Measurements from ENCODE around the gene ARL16.

Gene ARL16

GRCh38 chr17:81666342-81667191 is 17.0 kb downstream of the ARL16 start, which contains the start of the genes CCDC137 and OXLD1:
CCDC137 (plus strand) TSS chr17:81666737; CDS start chr17:81666767, 30 bp downstream.
OXLD1 (minus strand) TSS chr17:81666605; CDS start chr17:81666577, 28 bp downstream.
- peak; percentile 94 for DNase-seq (ENCODE audit: low spot score)

GRCh38 chr17:81666092-81666341 is 17.6 kb downstream of the ARL16 start:
- DNase-seq (ENCODE audit: low spot score), result peak; percentile 15

DNA sequence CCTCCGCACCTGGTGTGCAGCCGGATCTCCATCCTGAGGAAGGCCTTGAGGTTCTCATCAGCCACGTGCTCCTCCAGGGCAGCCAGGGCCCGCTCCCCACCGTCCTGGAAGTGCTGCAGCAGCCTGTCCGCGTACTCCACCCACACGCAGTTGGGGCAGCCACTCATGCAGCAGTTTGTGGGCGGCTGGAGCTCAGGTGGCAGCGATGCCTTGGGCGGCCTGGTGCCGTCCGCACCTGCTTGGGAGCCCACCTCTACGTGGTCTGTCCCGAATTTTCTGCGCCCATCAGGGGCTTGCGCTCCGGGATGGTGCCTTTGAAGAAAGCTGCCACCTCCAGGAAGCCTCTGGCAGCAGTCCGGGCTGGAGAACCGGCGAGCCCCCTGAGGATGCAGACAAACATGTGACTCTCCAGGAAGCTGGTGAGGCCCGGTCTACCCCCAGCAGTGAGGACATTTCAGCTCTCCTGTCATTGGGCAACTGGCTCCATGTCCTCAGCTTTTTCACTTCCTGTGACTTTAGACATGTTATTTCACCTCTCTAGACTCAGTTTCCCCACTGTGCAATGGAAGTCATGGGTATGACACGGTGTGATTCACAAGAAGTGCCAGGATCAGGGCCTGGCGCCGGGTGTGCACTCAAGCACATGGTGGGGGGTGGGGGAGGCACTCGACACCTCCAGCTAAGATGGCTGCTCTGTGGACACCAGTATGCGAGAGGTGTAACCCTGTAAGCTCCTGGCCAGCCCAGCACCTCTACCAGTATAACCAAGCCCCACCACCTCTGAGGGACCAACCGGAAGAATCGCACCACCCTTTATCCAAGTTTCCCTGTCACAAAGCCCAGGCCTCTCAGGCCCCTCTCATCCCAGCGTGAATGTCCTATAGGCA is 18.1 kb downstream of the ARL16 start:
- DNase-seq (ENCODE audit: low spot score), result peak; percentile 30

- DNase-seq (ENCODE audit: low spot score), result no peak
Measured at GRCh38 chr17:81664051-81664470, 19.5 kb downstream of the ARL16 start.

DNA sequence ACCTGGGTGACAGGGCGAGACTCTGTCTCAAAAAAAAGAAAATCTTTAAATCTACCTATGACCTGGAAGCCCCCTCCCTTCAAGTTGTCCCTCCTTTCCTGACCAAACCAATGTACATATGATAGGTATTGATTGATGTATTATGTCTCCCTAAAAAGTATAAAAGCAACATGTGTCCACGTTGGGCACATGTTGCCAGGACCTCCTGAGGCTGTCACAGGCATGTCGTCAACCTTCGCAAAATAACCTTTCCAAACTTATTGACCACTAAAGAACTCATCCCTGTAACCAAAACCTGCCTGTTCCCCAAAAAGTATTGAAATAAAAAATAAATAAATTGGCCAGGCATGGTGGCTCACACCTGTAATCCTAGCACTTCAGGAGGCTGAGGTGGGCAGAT is 21.6 kb downstream of the ARL16 start:
- DNase-seq (ENCODE audit: low spot score), result no peak

- no peak for DNase-seq (ENCODE audit: low spot score)
Measured at GRCh38 chr17:81660441-81660840, 23.2 kb downstream of the ARL16 start.

- DNase-seq (ENCODE audit: low spot score), result no peak
Measured at GRCh38 chr17:81659038-81659437, 24.6 kb downstream of the ARL16 start.

- no peak for DNase-seq (ENCODE audit: low spot score)
Measured at GRCh38 chr17:81656835-81657234, 26.8 kb downstream of the ARL16 start.

GRCh38 chr17:81656118-81656743 is 27.4 kb downstream of the ARL16 start, which contains the start of gene PDE6G:
PDE6G (minus strand) TSS chr17:81656542; CDS start chr17:81653305, 3,237 bp downstream.
- DNase-seq (ENCODE audit: low spot score), result no peak

- no peak for DNase-seq (ENCODE audit: low spot score)
Measured at GRCh38 chr17:81655378-81656117, 28.0 kb downstream of the ARL16 start.

DNA sequence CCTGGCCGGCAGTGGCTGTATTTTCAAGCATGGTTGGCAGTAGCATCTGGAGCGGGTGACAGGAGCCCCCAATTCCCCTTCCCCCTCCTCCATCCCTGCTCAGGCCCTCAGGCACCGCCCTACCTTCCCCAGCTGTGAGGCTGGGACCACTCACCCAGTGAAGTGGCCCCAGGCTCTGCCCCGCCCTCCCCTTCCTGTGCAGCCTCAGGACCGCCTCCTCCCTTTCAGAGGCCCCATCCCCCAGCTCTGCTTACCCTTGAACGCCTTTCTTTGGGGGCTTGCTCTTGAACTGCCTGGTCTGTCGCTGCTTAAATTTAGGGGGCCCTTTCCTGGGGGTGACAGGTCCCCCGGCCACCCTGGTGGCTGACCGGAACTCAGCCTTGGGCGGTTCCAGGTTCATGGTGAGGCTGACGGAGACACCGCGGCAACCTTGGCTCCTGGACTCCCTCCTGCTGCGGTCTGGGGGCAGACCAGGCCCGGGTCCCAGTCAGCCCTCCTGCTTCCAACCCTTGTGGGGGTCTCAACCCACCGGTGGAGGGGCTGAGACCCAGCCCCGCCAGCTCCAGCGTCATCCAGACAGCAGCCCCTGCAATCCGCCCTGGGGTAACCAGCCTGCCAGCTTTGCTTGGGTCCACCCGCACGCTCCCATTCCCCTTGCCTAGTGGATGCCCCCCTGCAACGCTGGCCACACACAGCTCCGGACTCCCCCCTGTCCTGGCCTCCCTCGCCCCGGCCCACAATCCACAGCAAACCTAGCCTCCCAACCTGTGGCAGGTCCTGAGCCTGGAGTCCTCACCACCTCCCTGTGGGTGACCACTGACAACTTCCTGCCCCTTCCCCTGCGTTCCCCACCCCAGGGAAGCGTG is 30.5 kb downstream of the ARL16 start:
- DNase-seq (ENCODE audit: low spot score), result no peak

- no peak for DNase-seq (ENCODE audit: low spot score)
Measured at GRCh38 chr17:81651692-81652091, 31.9 kb downstream of the ARL16 start.

GRCh38 chr17:81650951-81651350 is 32.6 kb downstream of the ARL16 start:
- DNase-seq (ENCODE audit: low spot score), result no peak

DNA sequence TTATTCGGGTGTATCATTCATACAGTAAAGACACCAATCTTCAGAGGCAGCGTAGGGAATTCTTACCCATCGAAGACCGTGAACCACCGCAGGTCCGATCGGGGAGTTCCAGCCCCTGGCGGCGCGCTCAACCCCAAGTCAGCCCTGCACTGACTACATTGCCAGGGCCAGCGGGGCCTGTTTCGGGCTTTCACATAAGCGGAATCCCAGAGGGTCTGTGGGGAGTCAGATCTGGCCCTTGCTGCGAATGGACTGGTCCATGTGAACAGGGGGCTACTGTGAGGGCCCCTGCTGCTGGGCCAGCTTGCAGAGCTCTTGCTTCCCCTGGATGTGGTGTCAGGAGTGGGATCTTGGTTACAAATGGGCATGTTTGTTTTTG is 34.9 kb downstream of the ARL16 start:
- no peak for DNase-seq (ENCODE audit: low spot score)

- DNase-seq (ENCODE audit: low spot score), result no peak
Measured at GRCh38 chr17:81648013-81648706, 35.4 kb downstream of the ARL16 start.

DNA sequence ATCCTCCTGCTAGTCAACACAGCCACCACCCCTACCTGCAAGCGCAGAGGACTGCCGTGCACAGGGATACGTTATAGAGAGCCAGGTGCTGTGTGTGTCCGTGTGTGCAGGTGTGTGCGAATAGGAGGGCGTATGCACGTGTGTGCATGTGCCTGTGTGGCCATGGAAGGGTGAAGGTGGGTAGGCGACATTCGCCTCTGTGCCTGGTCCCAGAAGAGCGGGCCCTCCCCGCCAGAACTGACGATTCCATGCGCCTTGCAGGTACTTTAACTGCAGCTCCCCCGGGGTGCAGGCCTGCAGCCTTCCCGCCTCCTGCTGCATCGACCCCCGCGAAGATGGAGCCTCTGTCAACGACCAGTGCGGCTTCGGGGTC is 36.0 kb downstream of the ARL16 start:
- no peak for DNase-seq (ENCODE audit: low spot score)

DNA sequence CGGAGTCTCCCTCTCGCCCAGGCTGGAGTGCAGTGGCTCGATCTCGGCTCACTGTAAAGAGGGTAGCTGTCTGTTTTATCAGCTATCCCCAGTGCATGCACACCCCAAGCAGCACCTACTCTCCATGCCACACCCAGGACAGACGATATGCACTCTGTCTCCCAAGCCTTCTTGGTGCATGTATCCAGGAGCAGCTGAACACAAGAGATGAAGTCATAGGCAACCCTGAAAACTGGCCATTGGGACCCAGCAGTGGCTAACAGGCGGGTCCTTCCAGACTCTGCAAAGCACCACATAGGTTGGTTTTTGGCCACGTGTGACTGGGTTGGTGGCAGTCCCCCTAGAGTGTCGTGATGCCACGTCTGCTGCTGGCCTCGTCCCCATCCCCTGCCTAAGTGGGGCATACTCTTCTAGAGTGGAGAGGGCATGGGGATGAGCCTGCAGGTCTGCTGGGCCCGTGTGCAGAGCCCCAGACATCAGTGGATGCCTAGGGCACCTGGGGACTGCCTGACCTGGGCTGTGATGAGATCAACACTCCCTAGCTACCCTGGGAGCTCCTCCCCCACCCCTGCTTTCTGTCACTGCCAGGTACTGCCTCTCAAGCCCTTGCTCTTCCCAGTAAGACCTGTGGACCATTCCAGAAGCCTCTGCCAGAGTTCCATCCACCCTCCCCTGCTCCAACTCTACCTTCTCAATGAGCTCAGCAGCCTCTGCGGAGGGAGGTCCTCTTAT is 36.6 kb downstream of the ARL16 start:
- peak; percentile 83 for DNase-seq (ENCODE audit: low spot score)

DNA sequence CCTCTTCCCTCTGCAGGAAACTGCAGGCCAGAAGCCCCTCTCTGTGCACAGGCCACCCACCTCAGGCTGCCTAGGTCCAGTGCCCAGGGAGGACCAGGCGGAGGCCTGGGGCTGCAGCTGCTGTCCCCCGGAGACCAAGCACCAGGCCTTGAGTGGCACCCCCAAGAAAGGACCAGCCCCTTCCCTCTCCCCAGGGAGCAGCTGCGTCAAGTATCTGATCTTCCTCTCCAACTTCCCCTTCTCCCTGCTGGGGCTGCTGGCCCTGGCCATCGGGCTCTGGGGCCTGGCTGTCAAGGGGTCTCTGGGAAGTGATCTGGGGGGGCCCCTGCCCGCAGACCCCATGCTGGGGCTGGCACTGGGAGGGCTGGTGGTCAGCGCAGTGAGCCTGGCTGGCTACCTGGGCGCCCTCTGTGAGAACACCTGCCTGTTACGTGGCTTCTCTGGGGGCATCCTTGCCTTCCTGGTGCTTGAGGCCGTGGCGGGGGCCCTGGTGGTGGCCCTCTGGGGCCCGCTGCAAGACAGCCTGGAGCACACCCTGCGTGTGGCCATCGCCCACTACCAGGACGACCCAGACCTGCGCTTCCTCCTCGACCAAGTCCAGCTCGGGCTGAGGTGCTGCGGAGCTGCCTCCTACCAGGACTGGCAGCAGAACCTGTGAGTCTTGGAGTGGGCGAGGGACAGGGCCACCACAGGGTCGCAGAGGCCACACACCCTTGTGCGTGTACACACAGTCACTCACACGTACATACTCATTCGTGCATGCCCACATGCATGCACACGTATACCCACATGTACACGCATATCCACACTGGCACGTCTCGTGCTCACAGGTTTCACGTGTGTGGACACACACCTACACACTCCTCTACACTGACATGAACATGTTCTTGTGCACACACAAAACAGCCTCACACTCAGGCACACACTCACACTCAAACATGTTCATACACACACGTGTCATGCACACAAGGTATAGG is 38.3 kb downstream of the ARL16 start:
- no peak for DNase-seq (ENCODE audit: low spot score)

Data from hematopoietic multipotent progenitor cell treated with erythropoietin and hydrocortisone succinate and interleukin-3 and kit ligand, for 15 days (in vitro differentiated cells).